HPDE6-E6E7 (cell line): Measurements from ENCODE around the gene NCOA6.
"Not testable (repeated sequence)": the region's sequence is repeated elsewhere in the genome, so short reads cannot be mapped to it uniquely, and the experiment has no call there.

Experiments used
- DNase-seq: peaks from one replicate; pipeline ENCODE4 v3.0.0; 2011; ENCODE audit warnings: missing footprints; ENCODE audit errors: extremely low spot score

NCOA6 gene

DNA sequence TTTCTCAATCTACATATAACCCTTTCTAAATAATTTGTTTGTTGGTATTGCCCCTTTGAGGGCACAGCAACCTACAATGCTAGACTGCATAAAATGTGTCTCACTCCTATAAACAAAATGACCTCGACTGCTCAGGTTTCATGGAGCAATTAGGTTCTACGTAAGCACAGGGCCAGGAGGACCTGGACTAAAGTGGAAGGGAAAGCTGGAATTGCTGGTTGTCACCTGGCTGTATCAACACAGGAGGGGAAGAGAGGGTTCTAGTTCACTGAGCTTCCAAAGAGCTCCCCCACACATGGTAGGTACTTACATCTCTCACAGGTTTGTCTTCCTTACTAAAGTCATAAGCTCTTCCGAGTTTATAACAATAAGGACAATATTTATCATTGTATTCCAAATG, 51.0 kb downstream of the NCOA6 start:
- DNase-seq, result no peak

DNA sequence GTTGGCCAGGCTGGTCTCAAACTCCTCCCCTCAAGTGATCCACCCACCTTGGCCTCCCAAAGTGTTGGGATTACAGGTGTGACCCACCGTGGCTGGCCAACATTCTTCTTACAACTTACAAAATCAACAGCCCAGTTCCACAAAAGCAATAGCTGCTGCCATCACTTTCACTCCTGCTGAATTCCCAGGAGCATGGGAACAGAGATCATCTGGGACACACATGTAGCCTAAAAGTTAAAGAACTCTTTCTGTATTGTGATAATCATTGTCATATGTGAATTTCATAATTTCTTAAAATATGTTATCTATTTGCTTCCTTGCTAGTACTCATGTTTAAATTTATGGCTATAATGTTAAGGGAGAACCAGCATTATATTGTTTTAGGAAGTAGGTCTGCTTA, 51.7 kb downstream of the NCOA6 start:
- no peak for DNase-seq

DNA sequence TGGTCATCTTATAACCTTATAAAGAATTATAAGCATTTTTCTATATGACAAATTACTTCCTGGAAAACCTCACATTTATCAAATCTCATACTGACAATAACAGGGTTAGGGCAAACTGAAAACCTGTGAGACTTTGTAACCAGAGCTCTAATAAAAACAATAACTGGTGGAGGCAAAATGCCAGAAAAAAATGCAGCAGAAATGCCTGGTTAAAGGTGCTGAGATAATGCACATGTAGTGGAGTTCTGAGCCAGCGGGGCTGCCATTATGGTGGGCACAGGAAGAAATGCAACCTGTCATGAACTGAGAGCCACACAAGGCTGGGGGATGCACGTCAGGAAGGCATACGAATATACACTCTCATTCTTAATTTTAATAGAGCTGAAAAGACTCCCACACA, 53.0 kb downstream of the NCOA6 start:
- no peak for DNase-seq

DNA sequence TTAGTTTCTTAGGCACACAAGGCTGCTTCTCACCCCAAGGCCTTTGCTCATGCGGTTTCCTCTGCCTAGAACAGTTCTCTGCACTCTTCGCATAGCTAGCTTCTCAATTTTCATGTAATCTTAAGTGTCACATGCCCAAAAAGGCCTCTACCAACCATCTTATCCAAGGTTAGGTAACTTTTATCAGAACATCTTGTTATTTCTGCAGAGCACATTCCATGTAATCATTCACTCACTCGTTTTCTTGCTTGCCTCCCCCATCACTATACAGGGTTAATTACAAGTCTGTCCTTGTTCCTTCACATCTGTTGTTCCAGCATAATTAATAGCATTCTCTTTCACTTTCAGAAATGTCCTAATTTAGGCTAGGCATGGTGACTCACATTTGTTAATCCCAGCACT, 53.8 kb downstream of the NCOA6 start:
- no peak for DNase-seq

DNA sequence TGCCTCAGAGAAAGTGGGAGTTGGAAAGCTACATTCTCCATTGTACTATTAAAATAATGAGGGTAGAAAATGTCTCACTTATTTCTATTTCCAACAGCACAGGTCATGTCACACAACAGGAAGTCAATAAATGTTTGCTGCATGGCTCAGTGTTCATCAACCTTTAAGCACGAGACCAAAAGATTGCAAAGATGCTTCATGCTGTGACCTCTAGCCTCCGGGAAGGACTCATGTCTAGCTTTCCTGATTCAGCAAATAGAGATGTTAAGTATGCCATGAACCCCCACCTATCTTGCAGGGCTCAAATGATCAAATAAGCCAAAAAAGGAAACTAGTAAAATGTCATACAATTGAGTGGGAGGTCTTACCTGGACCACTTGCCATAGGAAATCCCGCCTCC, 57.4 kb downstream of the NCOA6 start:
- no peak for DNase-seq

DNA sequence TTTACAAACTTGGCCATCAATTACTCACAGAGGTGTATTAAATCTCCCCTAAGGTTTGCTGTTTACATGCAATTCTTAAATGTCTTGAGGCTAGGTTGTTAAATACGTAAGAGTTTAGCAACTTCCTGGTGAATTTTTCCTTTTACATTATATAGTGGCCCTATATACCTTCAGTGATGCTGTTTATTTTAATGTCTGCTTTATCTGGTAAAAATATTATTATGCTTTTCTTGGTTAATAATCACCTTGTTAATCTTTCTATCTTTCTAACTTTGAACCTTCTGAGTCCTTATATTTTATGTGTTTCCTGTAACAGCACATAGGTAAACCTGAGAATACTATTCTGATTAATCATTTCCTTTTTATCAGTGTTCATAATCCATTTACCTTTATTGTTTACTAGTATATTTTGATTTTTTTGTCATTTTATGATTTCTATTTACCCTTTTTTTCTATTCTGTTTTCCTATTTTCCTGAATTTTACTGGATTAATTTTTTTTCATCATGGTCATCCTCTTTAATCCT, 63.4 kb downstream of the NCOA6 start:
- no peak for DNase-seq

DNA sequence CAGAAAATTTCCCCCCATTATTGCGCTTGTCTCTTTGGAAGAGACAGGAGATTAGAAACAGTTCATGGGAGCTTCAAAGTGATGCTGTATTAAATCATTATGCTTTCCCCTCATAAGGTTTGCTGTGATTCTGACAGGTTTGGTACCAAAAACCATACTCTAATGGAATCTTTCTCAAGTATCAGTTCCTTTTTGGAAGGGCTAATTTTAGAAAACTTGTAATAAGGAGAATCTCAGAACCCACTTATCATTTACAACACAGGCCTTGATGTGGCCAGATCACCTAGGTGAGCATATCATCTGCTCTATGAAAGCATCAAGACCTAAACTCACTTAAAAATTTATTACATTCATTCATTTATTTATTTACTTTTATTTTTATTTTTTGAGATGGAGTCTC, 70.1 kb downstream of the NCOA6 start:
- DNase-seq, result no peak

DNA sequence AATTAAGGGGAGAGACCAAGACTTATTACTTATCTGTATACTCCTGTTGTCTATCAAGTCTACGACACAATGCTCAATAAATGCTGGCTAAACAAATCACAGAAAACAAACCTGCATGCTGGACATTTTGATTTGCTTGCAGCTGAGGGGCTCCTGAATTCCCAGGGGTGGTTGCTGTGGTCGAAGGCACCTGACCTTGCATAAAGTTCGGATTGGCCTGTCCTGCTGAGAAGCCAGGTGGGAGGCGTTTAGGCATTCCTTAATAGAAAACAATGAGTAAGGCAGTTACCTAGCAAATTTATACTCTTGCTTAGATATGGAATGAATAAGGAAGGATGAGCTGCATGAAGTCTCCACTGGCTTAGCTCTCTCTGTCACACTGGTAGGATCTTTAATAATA, 70.8 kb downstream of the NCOA6 start:
- DNase-seq, result no peak

DNA sequence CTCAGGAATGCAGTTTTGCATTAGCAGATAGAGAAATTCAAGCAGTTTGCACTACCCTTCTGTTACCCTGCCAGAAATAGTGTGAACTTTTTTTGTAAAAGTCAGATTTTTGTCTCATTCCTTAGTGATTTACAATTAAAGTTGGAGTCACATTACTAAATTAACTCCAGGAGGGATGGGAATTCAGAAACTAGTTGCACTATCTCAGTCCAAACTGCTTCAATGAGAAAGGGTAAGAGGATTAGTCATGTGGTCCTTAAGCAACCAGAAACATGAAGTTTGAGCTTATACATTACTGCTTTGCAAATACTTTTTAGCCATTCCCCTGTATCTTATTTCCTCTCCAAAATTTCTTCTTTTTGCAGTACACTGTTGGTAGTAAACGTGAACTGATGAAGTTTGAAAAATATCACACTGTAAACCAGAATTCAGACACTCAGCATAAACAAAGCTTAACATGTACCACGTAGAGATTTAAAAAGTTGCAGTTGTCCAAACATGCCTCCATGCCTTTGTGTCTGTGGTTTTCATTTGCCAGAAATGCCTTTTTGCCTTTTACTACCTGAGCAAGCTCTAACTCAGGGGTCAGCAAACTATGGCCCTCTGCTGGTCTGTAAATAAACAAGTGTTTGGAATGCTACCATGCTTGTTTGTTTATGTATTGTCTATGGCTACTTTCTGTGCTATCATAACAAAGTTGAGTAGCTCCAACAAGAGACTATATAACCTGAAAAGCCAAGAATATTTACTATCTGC, 71.6 kb downstream of the NCOA6 start:
- DNase-seq, result no peak

DNA sequence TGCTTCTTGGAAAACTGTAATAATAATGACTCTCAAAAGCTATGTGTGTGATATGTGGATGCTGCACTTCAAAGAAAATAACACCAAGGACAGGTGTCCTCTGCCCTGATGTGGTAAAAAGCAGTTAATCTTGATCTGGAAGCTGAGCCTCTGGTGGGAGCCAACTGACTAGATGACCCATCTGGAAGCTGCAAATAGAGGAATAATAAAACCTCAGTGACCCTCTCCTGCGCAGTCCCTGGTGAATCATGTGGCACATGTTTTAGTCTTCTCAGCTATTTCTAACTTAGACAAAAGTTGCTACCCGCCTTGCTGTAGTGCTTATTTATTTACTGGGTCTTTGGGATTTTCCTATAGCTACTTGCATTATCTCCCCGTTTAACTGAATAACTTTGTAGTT, 74.0 kb downstream of the NCOA6 start:
- no peak for DNase-seq

DNA sequence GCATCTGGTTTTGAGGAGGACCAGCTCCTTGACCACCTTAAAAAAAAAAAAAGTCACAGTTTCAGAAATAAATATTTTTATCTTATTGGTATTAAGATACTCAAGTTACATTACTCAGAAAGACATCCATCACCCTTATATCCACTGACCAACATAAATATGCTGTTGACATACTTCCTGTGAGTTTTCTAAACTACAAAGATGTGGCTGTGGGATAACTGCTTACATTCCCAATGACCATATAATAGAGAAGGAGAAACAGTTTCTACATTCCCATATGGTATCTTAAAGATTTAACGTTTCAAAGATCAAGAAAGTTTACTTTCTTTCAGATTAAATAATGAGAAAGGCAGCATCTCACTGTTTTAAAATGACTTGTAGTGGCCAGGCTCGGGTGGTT, 75.0 kb downstream of the NCOA6 start:
- no peak for DNase-seq

DNA sequence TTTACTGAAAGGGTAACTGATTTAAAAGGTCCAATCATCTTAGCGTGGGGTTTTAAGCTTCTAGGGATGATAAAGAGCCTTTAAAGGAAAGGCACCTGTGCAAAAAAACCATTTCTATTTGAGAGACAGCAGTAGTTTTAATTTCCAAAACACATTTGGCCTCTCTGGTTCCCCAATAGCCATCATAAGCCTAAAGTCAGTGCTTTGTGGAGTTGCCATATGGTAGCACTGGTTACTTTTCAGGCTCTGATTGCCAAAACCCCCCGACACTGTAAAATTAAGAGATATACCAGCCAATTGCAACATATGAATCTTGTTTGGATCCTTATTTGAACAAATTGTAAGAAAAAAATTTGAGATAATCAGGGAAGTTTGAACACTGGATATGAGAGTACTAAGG, 76.7 kb downstream of the NCOA6 start:
- no peak for DNase-seq

DNA sequence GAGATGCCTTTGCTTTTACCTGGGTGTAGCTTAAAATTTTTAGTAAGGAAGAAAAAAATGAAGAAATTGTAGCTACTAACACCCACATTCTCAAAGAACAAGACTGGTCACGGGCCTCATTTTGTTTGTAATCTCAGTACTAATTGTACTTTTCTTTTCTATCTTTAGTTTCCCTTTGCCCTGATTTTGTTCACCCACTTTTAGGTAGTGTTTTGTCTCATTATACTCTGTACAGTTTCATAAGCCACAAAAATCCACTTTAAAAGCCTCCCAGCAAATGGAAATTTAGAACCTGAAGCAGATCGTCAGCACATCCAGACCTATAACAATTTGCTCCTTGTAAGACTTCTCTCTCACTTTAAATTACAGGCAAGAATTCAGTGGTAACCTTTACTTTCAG, 78.0 kb downstream of the NCOA6 start:
- no peak for DNase-seq

DNA sequence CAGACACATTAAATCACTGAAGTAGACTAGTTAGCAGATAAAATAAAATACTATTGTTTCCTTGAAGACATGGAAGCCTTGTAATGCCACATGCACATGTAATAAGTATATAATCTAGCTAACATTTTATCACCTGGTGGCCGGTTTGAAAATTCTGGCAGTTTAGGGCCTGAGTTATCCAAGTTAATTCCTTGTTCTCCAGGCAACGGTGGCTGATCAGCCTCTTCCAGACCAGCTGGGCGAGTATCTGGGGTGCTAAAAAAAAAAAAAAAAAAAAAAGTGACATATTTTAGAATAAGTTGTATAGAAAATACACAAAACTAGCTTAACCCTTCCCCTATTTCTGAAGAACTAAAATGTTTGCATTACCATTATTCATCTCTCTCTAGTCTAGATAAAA, 78.8 kb downstream of the NCOA6 start:
- DNase-seq, result no peak

DNA sequence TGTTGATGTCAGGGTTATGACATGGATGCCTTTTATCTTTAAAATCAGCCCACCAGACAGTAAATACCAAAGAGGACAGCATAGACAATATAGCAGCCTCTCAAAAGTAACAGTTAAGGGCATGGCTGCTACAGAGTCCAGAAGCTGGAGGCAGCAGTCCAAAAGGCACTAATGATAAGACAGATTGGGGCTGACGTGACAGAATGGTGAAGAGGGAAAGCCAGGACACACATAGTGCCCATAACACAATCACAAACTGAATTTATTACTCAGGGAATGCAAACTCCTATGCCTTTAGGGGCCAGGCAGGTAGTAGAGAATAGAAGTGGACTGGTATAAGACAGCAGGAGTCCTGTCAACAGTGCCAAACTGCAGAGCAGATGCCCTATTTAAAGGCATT, 80.6 kb downstream of the NCOA6 start:
- DNase-seq, result no peak

DNA sequence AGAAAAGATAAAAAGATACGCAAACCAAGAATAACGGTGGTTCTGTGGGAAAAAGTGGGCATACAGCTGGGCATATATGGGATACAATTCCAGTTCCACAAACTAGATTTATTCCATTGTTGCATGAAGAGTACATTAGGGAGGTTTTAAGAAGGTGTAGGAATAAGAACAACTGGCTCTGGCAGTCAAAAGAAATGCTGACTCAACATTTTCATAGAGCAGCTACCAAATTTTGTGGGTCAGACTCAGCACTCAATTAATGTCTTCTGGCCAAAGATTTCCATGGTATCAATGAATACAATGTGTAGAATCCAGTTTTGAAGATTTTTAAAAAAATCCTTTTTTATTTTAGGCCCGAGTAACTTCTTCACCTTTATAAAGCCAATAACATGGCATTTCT, 81.1 kb downstream of the NCOA6 start:
- no peak for DNase-seq

DNA sequence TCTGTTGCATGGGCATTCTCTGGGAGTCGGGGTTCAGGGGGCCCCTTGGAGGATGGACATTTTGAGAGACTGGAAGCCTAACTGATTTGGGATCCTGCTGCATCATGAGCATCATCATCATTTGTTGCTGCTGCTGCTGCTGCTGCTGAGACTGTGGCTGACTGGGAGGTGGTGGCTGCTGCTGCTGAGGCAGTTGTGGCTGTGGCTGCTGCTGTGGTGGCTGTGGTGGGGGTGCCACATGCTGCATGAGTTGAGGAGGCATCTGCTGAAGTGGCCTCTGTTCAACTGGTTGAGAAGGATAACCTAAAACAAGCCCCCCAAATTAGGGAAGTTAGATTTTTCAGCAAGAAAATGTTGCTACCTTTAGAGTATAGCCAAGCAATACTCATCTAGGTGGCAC, 82.4 kb downstream of the NCOA6 start:
- DNase-seq, result no peak

DNA sequence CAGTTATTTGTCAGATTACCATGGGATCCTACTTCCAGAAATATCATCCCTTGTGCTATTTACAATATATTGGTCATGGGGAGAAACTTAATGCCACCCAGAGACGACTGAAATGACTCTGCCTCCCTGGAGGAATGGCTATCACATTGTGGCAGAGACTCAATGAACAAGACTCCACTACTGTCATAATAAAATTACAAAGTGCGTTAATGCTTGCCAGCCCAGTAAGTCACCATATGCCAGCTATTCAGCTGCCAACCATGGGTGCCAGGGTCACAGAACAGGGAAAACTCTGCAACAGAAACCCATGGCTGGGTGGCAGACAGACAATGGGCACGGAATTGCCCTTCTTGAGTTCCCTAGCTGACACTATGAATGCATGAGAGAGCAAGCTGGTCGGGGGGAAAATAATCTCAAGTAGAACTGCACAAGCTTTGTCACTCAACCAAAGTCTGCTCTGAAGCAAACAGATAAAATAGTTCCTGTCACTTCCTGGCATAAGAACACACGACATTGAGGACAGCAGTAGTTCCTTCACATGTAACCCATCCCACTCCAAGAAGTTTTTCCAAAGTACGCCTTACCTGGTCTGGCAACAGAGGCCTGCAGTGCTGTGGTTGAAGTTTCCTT, 89.2 kb downstream of the NCOA6 start:
- DNase-seq, result no peak

DNA sequence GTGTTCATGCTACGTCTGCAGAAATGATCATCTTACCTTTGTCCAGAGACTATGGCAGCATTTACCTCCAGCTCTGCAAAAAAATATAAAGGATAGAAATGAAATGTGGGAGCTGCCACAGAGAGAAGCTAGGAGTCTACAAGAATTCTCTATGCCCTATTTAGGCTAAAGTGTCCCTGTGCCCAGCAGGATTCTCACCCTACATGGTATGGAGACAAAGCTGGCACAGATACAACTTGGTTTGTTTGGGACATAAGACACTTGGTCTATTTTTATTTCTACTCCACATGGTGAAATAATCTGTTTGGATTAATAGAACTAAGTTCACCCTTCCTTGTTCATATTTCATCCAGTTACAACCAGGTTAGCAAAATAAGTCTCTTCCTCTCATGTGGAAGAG, 92.9 kb downstream of the NCOA6 start:
- no peak for DNase-seq

DNA sequence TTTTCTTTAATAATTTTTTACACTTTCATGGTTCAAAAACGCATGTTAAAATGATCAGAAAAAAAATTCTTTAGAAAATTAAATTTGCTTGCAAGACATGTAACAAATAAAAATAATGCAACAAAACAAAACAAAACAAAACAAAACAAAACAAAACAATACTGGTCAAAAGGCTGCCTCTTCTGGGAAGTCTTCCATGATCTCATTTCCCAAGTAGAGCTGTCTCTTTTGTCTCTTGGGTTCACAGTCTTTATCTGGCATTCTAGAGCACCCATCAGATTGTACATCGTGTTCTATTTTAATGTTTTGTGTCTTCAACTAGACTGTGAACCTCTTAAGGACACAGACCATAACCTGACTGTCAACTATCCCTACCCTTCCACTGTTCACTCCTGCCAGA, 96.0 kb downstream of the NCOA6 start:
- no peak for DNase-seq

DNA sequence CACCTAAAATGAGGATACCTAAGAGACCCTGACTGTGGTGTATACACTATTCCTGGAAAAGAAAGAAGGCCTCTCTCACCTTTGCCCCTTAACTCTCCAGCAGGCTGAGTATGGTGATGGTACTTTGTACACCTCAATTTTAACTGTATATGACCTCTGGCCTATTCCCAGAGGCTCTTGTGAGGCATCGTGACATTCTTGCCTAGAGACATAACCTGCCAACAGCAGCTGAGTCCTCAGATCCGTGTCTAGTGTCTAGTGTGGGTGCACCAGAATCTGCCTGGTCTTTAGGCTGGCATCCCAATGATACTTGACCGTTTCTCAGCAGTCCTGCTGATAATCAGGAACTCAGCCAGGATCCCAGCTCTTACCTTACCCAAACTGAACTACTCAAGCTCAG, 101.3 kb downstream of the NCOA6 start:
- no peak for DNase-seq

DNA sequence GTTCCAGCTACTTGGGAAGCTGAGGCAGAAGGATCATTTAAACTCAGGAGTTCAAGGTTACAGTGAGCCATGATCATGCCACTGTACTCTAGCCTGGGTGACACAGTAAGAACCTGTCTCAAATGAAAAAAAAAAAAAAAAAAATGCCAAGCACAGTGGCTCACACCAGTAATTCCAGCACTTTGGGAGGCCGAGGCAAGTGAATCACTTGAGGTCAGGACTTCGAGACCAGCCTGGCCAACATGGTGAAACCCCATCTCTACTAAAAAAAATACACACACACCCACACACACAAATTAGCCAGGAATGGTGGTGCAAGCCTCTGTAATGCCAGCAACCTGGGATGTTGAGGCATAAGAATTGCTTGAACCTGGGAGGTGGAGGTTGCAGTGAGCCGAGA, 102.9 kb downstream of the NCOA6 start:
- DNase-seq, result not testable (repeated sequence)

DNA sequence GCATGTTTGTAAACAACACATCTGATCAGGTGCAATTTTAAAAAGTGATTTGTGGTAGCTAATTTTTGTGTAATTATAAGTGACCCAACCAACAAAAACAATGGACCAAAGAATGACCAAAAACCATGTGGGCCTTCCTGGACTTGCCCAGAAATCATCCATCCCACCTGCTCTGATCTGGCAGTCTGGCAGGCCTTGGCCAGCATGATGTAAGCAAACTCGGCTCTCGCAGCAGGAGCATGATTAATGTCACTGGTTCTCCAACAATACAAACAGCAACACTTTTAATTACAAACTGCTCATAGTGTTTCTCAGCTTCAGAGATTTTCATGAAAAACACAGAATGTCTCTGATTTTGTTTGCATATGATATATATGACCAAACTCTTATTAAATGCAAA, 105.2 kb downstream of the NCOA6 start:
- DNase-seq, result no peak
